SK-N-SH treated with all-trans-retinoic acid at 6 μM for 48 hours (cell line): Measurements from ENCODE around the gene OR2M7.

Experiments used
- ATAC-seq: fragments of 200-7000 bp; cut with Tn5 transposase; 3 replicates; pipeline ENCODE4 v1.9.1; 2020; ENCODE audit warnings: mild to moderate bottlenecking, moderate library complexity
- ARNTL ChIP-seq: fragments of 450-650 bp; formaldehyde crosslinking; IDR thresholded peaks from 2 replicates; pipeline ENCODE4 v1.5.0; 2020; ENCODE audit warnings: low read depth, mild to moderate bottlenecking, moderate library complexity, borderline replicate concordance
- BACH2 ChIP-seq: fragments of 250-450 bp; sonication (Bioruptor Pico); IDR thresholded peaks from 2 replicates; pipeline ENCODE4 v1.9.0; 2021; ENCODE audit warnings: mild to moderate bottlenecking, borderline replicate concordance
- GLIS3 ChIP-seq: fragments of 250-450 bp; sonication (Bioruptor Pico); IDR thresholded peaks from 2 replicates; pipeline ENCODE4 v1.5.0; 2020; ENCODE audit warnings: mild to moderate bottlenecking, moderate library complexity
- ISL1 ChIP-seq: fragments of 250-450 bp; sonication (Bioruptor Pico); IDR thresholded peaks from 2 replicates; pipeline ENCODE4 v2.1.2; 2022; ENCODE audit warnings: mild to moderate bottlenecking, moderate library complexity
- PPARA ChIP-seq: fragments of 250-450 bp; sonication (Bioruptor Pico); IDR thresholded peaks from 2 replicates; pipeline ENCODE4 v1.5.0; 2020; ENCODE audit warnings: mild to moderate bottlenecking, borderline replicate concordance
- RARB ChIP-seq: fragments of 250-450 bp; sonication (Bioruptor Pico); IDR thresholded peaks from 2 replicates; pipeline ENCODE4 v1.8.0; 2021; ENCODE audit warnings: mild to moderate bottlenecking, moderate library complexity
- TCF4 ChIP-seq: fragments of 250-450 bp; sonication (Bioruptor Pico); IDR thresholded peaks from 2 replicates; pipeline ENCODE4 v1.8.0; 2021; ENCODE audit warnings: mild to moderate bottlenecking, moderate library complexity, borderline replicate concordance
- TOX ChIP-seq: fragments of 250-450 bp; sonication (Bioruptor Pico); IDR thresholded peaks from 2 replicates; pipeline ENCODE4 v1.8.0; 2021; ENCODE audit warnings: mild to moderate bottlenecking, moderate library complexity, borderline replicate concordance
- ZC3H10 ChIP-seq: fragments of 250-450 bp; sonication (Bioruptor Pico); IDR thresholded peaks from 2 replicates; pipeline ENCODE4 v1.5.1; 2021; ENCODE audit warnings: mild to moderate bottlenecking, moderate library complexity
- ZFP3 ChIP-seq: fragments of 250-450 bp; sonication (Bioruptor Pico); IDR thresholded peaks from 2 replicates; pipeline ENCODE4 v1.5.0; 2020; ENCODE audit warnings: mild to moderate bottlenecking, moderate library complexity
- ZNF565 ChIP-seq: fragments of 450-650 bp; formaldehyde crosslinking; conservative IDR thresholded peaks from 2 replicates; pipeline ENCODE4 v1.5.0; 2020; ENCODE audit warnings: low read depth, mild to moderate bottlenecking, moderate library complexity
- ZNF70 ChIP-seq: fragments of 450-650 bp; formaldehyde crosslinking; IDR thresholded peaks from 2 replicates; pipeline ENCODE4 v1.5.0; 2020; ENCODE audit warnings: mild to moderate bottlenecking, moderate library complexity
- ZNF8 ChIP-seq: fragments of 450-650 bp; formaldehyde crosslinking; IDR thresholded peaks from 2 replicates; pipeline ENCODE4 v1.5.0; 2020; ENCODE audit warnings: mild to moderate bottlenecking, moderate library complexity
- TF ChIP-seq, protein P1 (sequence below): fragments of 250-450 bp; sonication (Bioruptor Pico); IDR thresholded peaks from 2 replicates; pipeline ENCODE4 v1.8.0; 2021; ENCODE audit warnings: low read depth, mild to moderate bottlenecking, moderate library complexity, borderline replicate concordance
- TF ChIP-seq, protein P2 (sequence below): fragments of 250-450 bp; sonication (Bioruptor Pico); IDR thresholded peaks from 2 replicates; pipeline ENCODE4 v1.5.0; 2020; ENCODE audit warnings: mild to moderate bottlenecking, moderate library complexity

OR2M7 gene

DNA sequence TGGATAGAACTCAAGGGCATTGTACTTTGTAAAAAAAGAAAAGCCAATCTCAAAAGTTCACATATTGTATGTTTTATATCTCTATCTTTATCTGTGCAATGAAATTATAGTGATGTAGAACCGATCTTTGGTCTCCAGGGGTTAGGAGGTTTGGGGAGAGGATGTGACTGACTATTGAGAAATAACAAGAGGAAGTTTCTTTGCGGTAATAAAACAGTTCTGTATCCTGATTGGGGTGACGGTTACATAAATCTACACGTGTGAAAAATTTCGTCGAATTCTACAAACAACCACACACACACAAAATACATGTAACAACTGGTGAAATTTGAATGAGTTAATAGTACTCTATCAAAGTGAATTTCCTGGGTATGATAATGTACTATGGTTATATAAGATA is 36.0 kb downstream of the OR2M7 start:
- ATAC-seq: no peak
- no peak for TF ChIP-seq ZNF70 (CRISPR knock-in tag)

DNA sequence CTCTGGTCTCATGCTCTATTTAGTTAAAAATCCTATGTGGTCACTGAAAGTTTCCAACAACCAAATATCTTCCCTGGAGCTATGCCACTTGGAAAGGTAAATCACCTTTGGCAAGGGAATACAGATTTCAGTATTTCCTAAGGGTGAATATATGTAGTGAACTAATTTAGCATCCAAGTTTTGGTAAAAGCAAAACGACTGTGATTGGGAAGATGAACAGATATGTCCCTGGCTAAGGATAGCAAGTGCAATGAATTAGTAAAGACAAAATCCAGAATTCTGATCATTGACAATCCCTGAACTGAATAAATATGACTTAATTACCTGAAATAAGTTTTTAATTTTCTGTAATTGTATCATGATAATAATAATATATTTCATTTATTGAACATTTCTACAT is 46.5 kb downstream of the OR2M7 start, which contains the start of gene OR2T33:
Gene OR2T33, minus strand, starts transcription at position 101 of the 400 bp plus-strand sequence. CDS start 4,162 bp downstream, outside the sequence.
- TF ChIP-seq ARNTL (CRISPR knock-in tag): no peak
- TF ChIP-seq BACH2: no peak
- no peak for TF ChIP-seq ZC3H10 (CRISPR knock-in tag)
- no peak for TF ChIP-seq ISL1 (CRISPR knock-in tag)
- TF ChIP-seq ZNF8 (CRISPR knock-in tag): no peak
- TF ChIP-seq ZNF565 (CRISPR knock-in tag): no peak
- TF ChIP-seq GLIS3: no peak
- TF ChIP-seq, protein P1, sequence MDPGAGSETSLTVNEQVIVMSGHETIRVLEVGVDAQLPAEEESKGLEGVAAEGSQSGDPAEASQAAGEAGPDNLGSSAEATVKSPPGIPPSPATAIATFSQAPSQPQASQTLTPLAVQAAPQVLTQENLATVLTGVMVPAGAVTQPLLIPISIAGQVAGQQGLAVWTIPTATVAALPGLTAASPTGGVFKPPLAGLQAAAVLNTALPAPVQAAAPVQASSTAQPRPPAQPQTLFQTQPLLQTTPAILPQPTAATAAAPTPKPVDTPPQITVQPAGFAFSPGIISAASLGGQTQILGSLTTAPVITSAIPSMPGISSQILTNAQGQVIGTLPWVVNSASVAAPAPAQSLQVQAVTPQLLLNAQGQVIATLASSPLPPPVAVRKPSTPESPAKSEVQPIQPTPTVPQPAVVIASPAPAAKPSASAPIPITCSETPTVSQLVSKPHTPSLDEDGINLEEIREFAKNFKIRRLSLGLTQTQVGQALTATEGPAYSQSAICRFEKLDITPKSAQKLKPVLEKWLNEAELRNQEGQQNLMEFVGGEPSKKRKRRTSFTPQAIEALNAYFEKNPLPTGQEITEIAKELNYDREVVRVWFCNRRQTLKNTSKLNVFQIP: no peak
- no peak for TF ChIP-seq TOX (CRISPR knock-in tag)
- TF ChIP-seq PPARA: no peak
- TF ChIP-seq, protein P2, sequence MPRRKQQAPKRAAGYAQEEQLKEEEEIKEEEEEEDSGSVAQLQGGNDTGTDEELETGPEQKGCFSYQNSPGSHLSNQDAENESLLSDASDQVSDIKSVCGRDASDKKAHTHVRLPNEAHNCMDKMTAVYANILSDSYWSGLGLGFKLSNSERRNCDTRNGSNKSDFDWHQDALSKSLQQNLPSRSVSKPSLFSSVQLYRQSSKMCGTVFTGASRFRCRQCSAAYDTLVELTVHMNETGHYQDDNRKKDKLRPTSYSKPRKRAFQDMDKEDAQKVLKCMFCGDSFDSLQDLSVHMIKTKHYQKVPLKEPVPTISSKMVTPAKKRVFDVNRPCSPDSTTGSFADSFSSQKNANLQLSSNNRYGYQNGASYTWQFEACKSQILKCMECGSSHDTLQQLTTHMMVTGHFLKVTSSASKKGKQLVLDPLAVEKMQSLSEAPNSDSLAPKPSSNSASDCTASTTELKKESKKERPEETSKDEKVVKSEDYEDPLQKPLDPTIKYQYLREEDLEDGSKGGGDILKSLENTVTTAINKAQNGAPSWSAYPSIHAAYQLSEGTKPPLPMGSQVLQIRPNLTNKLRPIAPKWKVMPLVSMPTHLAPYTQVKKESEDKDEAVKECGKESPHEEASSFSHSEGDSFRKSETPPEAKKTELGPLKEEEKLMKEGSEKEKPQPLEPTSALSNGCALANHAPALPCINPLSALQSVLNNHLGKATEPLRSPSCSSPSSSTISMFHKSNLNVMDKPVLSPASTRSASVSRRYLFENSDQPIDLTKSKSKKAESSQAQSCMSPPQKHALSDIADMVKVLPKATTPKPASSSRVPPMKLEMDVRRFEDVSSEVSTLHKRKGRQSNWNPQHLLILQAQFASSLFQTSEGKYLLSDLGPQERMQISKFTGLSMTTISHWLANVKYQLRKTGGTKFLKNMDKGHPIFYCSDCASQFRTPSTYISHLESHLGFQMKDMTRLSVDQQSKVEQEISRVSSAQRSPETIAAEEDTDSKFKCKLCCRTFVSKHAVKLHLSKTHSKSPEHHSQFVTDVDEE: no peak
- no peak for TF ChIP-seq RARB (CRISPR knock-in tag)
- TF ChIP-seq ZFP3 (CRISPR knock-in tag): no peak
- TF ChIP-seq TCF4 (CRISPR knock-in tag): no peak
- no peak for ATAC-seq
